Naive B cell (primary cell): ENCODE results near the gene FHOD1. TPM values are rescaled to one million over a fixed set of nuclear protein-coding genes. Genes with fewer than 3 reads are reported as not detected.

Experiments used
- ATAC-seq, 2 donors: fragments of 150-1000 bp; cut with Tn5 transposase; 2 replicates each; pipeline ENCODE4 v1.10.0; 2021; ENCODE audit warnings: low read depth in 2 of 2, mild to moderate bottlenecking in 2 of 2, moderate library complexity in 2 of 2
- DNase-seq: peaks from one replicate; pipeline ENCODE4 v3.0.0; 2022
- H3K27ac Mint-ChIP-seq, 6 donors: one replicate each; pipeline ENCODE4 v1.8.0; 2020 to 2022; ENCODE audit warnings: mild to moderate bottlenecking in 6 of 6, mixed read lengths in 6 of 6, moderate library complexity in 5 of 6, inconsistent platforms in 2 of 6
- H3K27me3 Mint-ChIP-seq, 3 donors: one replicate each; pipeline ENCODE4 v1.8.0; 2021 to 2022; ENCODE audit warnings: mixed read lengths in 3 of 3, mild to moderate bottlenecking in 1 of 3
- H3K36me3 Mint-ChIP-seq, 2 donors: one replicate each; pipeline ENCODE4 v1.8.0; 2020 to 2022; ENCODE audit warnings: mixed read lengths in 2 of 2, inconsistent platforms in 1 of 2, mild to moderate bottlenecking in 1 of 2
- H3K4me1 Mint-ChIP-seq, 3 donors: one replicate each; pipeline ENCODE4 v1.8.0; 2020 to 2022; ENCODE audit warnings: mixed read lengths in 3 of 3, inconsistent platforms in 1 of 3, mild to moderate bottlenecking in 1 of 3, moderate library complexity in 1 of 3
- H3K4me3 Mint-ChIP-seq, 8 donors: one replicate each; pipeline ENCODE4 v1.8.0; 2020 to 2022; ENCODE audit warnings: mild to moderate bottlenecking in 8 of 8, mixed read lengths in 8 of 8, moderate library complexity in 8 of 8, inconsistent platforms in 2 of 8
- H3K9me3 Mint-ChIP-seq, 7 donors: one replicate each; pipeline ENCODE4 v1.8.0; 2020 to 2022; ENCODE audit warnings: mixed read lengths in 7 of 7, mild to moderate bottlenecking in 5 of 7, inconsistent platforms in 2 of 7, moderate library complexity in 1 of 7
- polyA plus RNA-seq, 6 donors: library from polyadenylated mRNA; unstranded; fragments of 300-500 nt; fragmentation: Illumina TruSeq; gene quantifications; one replicate each; pipeline ENCODE4 v1.2.3, GENCODE V29; 2021; ENCODE audit warnings: low read depth in 6 of 6

FHOD1 gene
- polyA plus RNA-seq, 6 donors from 2014 or later: 1.4 to 4.8 (median 2.3) TPM

- no peak for ATAC-seq
- Mint-ChIP-seq H3K27ac (no peak overlapping the region), H3K36me3 (no peaks in the 10 kb centered on the region), H3K4me3 (no peak overlapping the region), H3K9me3 (no peaks in the 10 kb centered on the region), H3K4me1 (peaks cover 11 to 18% (median 16%) of the 10 kb centered on the region in 3 donors), H3K27me3 (peaks cover 20 to 28% (median 20%) of the 10 kb centered on the region in 3 donors)
- no peak for DNase-seq
Observed at GRCh38 chr16:67182288-67182687, 65.0 kb downstream of the FHOD1 start.

GRCh38 chr16:67181346-67181745 lies 65.9 kb downstream of the FHOD1 start:
- Mint-ChIP-seq H3K27ac (no peak overlapping the region), H3K27me3 (peaks cover 27 to 36% (median 29%) of the 10 kb centered on the region in 3 donors), H3K4me3 (no peak overlapping the region), H3K4me1 (peaks cover 11 to 23% (median 16%) of the 10 kb centered on the region in 3 donors), H3K9me3 (no peaks in the 10 kb centered on the region), H3K36me3 (no peaks in the 10 kb centered on the region)
- no peak for DNase-seq
- no peak for ATAC-seq

- peaks cover 29 to 43% (median 39%) of the 10 kb centered on the region in 3 donors for H3K27me3 Mint-ChIP-seq
- no peak for DNase-seq
- no peak overlapping the region for H3K4me3 Mint-ChIP-seq
- H3K9me3 Mint-ChIP-seq: no peaks in the 10 kb centered on the region
- H3K27ac Mint-ChIP-seq: no peak overlapping the region
- no peak for ATAC-seq
- H3K4me1 Mint-ChIP-seq: peaks cover 6 to 21% (median 10%) of the 10 kb centered on the region in 3 donors
- no peaks in the 10 kb centered on the region for H3K36me3 Mint-ChIP-seq
Observed at GRCh38 chr16:67180166-67180565, 67.1 kb downstream of the FHOD1 start.

- Mint-ChIP-seq H3K36me3 (no peaks in the 10 kb centered on the region), H3K9me3 (no peaks in the 10 kb centered on the region), H3K4me1 (peaks cover 4 to 19% (median 6%) of the 10 kb centered on the region in 3 donors), H3K27me3 (peaks cover 29 to 43% (median 39%) of the 10 kb centered on the region in 3 donors), H3K27ac (no peak overlapping the region), H3K4me3 (peak overlapping the region in 2 of 8 donors; percentile 16 to 76)
- DNase-seq (no peak), ATAC-seq (no peak)
Observed at GRCh38 chr16:67179421-67180080, 67.7 kb downstream of the FHOD1 start.

Other genes starting within 250 kb of the FHOD1 start
- gene CBFB, start 218.3 kb downstream of the FHOD1 start, polyA plus RNA-seq: 10 to 100 TPM; 51.8 to 94.4 (median 70.5) TPM
- gene PHAF1, start 137.5 kb downstream of the FHOD1 start, polyA plus RNA-seq: 10 to 100 TPM in 2 of 6 donors, 1 to 10 TPM in 3, not detected in 1; 8.8 to 13.2 (median 10.0) TPM
- under 1 TPM in 4 of 6 donors, not detected in 2; 0.09 to 0.73 (median 0.36) TPM for gene B3GNT9, start 96.5 kb downstream of the FHOD1 start, polyA plus RNA-seq
- 10 to 100 TPM; 46.2 to 62.9 (median 54.4) TPM for gene TRADD, start 87.6 kb downstream of the FHOD1 start, polyA plus RNA-seq
- 1 to 10 TPM in 5 of 6 donors, not detected in 1; 1.0 to 2.0 (median 1.5) TPM for gene FBXL8, start 87.5 kb downstream of the FHOD1 start, polyA plus RNA-seq
- gene HSF4, start 82.7 kb downstream of the FHOD1 start, polyA plus RNA-seq: not detected
- gene NOL3, start 76.9 kb downstream of the FHOD1 start, polyA plus RNA-seq: under 1 TPM in 1 of 6 donors, not detected in 5; 0.27 TPM
- gene MATCAP1, start 63.5 kb downstream of the FHOD1 start, polyA plus RNA-seq: under 1 TPM in 4 of 6 donors, not detected in 2; 0.33 to 0.40 (median 0.40) TPM
- gene EXOC3L1, start 57.3 kb downstream of the FHOD1 start, polyA plus RNA-seq: under 1 TPM in 3 of 6 donors, not detected in 3; 0.12 to 0.19 (median 0.15) TPM
- 10 to 100 TPM; 54.0 to 75.9 (median 61.7) TPM for gene E2F4, start 55.3 kb downstream of the FHOD1 start, polyA plus RNA-seq
- under 1 TPM in 5 of 6 donors, not detected in 1; 0.14 to 0.48 (median 0.39) TPM for gene ELMO3, start 48.4 kb downstream of the FHOD1 start, polyA plus RNA-seq
- gene TMEM208, start 20.4 kb downstream of the FHOD1 start, polyA plus RNA-seq: 10 to 100 TPM; 44.9 to 66.7 (median 55.0) TPM
- under 1 TPM in 4 of 6 donors, not detected in 2; 0.08 to 0.14 (median 0.10) TPM for gene SLC9A5, start 1.5 kb upstream of the FHOD1 start, polyA plus RNA-seq
- 1 to 10 TPM in 1 of 6 donors, under 1 TPM in 4, not detected in 1; 0.13 to 6.0 (median 0.62) TPM for gene PLEKHG4, start 32.1 kb upstream of the FHOD1 start, polyA plus RNA-seq
- gene KCTD19, start 79.3 kb upstream of the FHOD1 start, polyA plus RNA-seq: under 1 TPM in 1 of 6 donors, not detected in 5; 0.26 TPM
- under 1 TPM in 1 of 6 donors, not detected in 5; 0.48 TPM for gene LRRC36, start 79.3 kb upstream of the FHOD1 start, polyA plus RNA-seq
- not detected for gene TPPP3, start 146.0 kb upstream of the FHOD1 start, polyA plus RNA-seq
- gene ZDHHC1, start 169.0 kb upstream of the FHOD1 start, polyA plus RNA-seq: under 1 TPM in 3 of 6 donors, not detected in 3; 0.17 to 0.23 (median 0.21) TPM
- gene HSD11B2, start 183.6 kb upstream of the FHOD1 start, polyA plus RNA-seq: not detected
- gene ATP6V0D1, start 233.7 kb upstream of the FHOD1 start, polyA plus RNA-seq: 100 to 1,000 TPM; 136 to 255 (median 157) TPM
- gene AGRP, start 236.1 kb upstream of the FHOD1 start, polyA plus RNA-seq: not detected